ENCODE results near the gene ETV6. TPM values are rescaled to one million over a fixed set of nuclear protein-coding genes. Genes with fewer than 3 reads are reported as not detected.

ETV6 gene
- polyA plus RNA-seq, 3 donors = 13.1 to 14.8 (median 13.1) TPM

- DNase-seq = no peak
Measured at GRCh38 chr12:11853126-11853525, 203.7 kb downstream of the ETV6 start.

- DNase-seq = no peak
Measured at GRCh38 chr12:11854011-11854499, 204.6 kb downstream of the ETV6 start.

GRCh38 chr12:11855983-11856374, 206.5 kb downstream of the ETV6 start:
- no peak for DNase-seq

- no peak for DNase-seq
Measured at GRCh38 chr12:11856971-11857370, 207.5 kb downstream of the ETV6 start.

GRCh38 chr12:11859705-11860425, 210.4 kb downstream of the ETV6 start:
- no peak for DNase-seq

- DNase-seq = no peak
Measured at GRCh38 chr12:11861155-11861863, 211.8 kb downstream of the ETV6 start.

- DNase-seq = no peak
Measured at GRCh38 chr12:11861864-11862600, 212.6 kb downstream of the ETV6 start.

GRCh38 chr12:11862798-11863197, 213.3 kb downstream of the ETV6 start:
- peak; percentile 69 for DNase-seq

GRCh38 chr12:11863478-11863906, 214.0 kb downstream of the ETV6 start:
- no peak for DNase-seq

GRCh38 chr12:11863988-11864387, 214.5 kb downstream of the ETV6 start:
- no peak for DNase-seq

- DNase-seq = no peak
Measured at GRCh38 chr12:11865824-11866223, 216.3 kb downstream of the ETV6 start.

GRCh38 chr12:11868027-11868426, 218.6 kb downstream of the ETV6 start:
- DNase-seq = no peak

- no peak for DNase-seq
Measured at GRCh38 chr12:11869406-11869805, 219.9 kb downstream of the ETV6 start.

- no peak for DNase-seq
Measured at GRCh38 chr12:11870041-11870451, 220.6 kb downstream of the ETV6 start.

GRCh38 chr12:11872055-11872454, 222.6 kb downstream of the ETV6 start:
- no peak for DNase-seq

- no peak for DNase-seq
Measured at GRCh38 chr12:11875414-11875935, 226.0 kb downstream of the ETV6 start.

GRCh38 chr12:11876307-11876706, 226.8 kb downstream of the ETV6 start:
- no peak for DNase-seq

GRCh38 chr12:11877102-11877826, 227.8 kb downstream of the ETV6 start:
- DNase-seq = no peak

- no peak for DNase-seq
Measured at GRCh38 chr12:11877869-11878780, 228.7 kb downstream of the ETV6 start.

- DNase-seq = no peak
Measured at GRCh38 chr12:11879306-11879705, 229.8 kb downstream of the ETV6 start.

- DNase-seq = no peak
Measured at GRCh38 chr12:11880381-11880780, 230.9 kb downstream of the ETV6 start.

All from renal pelvis (tissue), 4 donors.